Cardiac muscle cell (in vitro differentiated cells and primary cell): ENCODE measurements around the gene GGACT. TPM values are rescaled to one million over a fixed set of nuclear protein-coding genes. Genes with fewer than 3 reads are reported as not detected.

Experiments used
- DNase-seq, 2 donors: peaks; one replicate each; pipeline versions ENCODE4 v3.0.0 to v3.0.0-alpha.2; 2010 to 2017; ENCODE audit warnings: low read depth in 1 of 2, low spot score in 1 of 2
- H3K27ac ChIP-seq: fragments of 200-600 bp; sonication (generic); 2 replicates; pipeline ENCODE4 v1.5.1; 2016
- H3K27me3 ChIP-seq: fragments of 200-600 bp; sonication (generic); 2 replicates; pipeline ENCODE4 v1.6.0; 2016; ENCODE audit warnings: control low read depth
- H3K36me3 ChIP-seq: fragments of 200-600 bp; sonication (generic); 2 replicates; pipeline ENCODE4 v1.5.1; 2016; ENCODE audit warnings: control low read depth
- H3K4me1 ChIP-seq: fragments of 200-600 bp; sonication (generic); 2 replicates; pipeline ENCODE4 v1.8.1; 2017; ENCODE audit warnings: low read depth, mild to moderate bottlenecking, mixed run types
- H3K4me3 ChIP-seq: fragments of 200-600 bp; sonication (generic); 2 replicates; pipeline ENCODE4 v1.5.1; 2016; ENCODE audit warnings: mild to moderate bottlenecking
- H3K9me3 ChIP-seq: fragments of 200-600 bp; sonication (generic); 2 replicates; pipeline ENCODE4 v1.5.1; 2017; ENCODE audit warnings: low read depth, mild to moderate bottlenecking, control low read depth
- CTCF ChIP-seq: IDR thresholded peaks from 2 replicates; pipeline ENCODE4 v1.5.1; 2012; ENCODE audit warnings: low read depth, mild to moderate bottlenecking, low read length
- polyA plus RNA-seq: library from polyadenylated mRNA; unstranded; fragments of >200 nt; fragmentation: Nextera tagmentation; extraction: Ambion mirVana; gene quantifications from 2 replicates; pipeline ENCODE4 v1.2.1, GENCODE V29; 2016
- total RNA-seq: library from RNA; depleted of rRNA; stranded (reverse); fragments of >200 nt; gene quantifications from 2 replicates; pipeline ENCODE4 v1.2.3, GENCODE V29; 2016

GGACT gene
- total and polyA plus RNA-seq, 2 experiments from 2014 or later, result 4.4 to 8.3 TPM

- no peak overlapping the region for H3K4me3 ChIP-seq
- no peak for TF ChIP-seq CTCF
- peaks cover 3% of the 10 kb centered on the region for H3K9me3 ChIP-seq
- H3K4me1 ChIP-seq, result no peaks in the 10 kb centered on the region
- H3K27ac ChIP-seq, result no peak overlapping the region
- no peaks in the 10 kb centered on the region for H3K36me3 ChIP-seq
- no peaks in the 10 kb centered on the region for H3K27me3 ChIP-seq
- DNase-seq, result no peak
Observed at GRCh38 chr13:100541897-100542825, 46.4 kb downstream of the GGACT start.

GRCh38 chr13:100540621-100541020 lies 48.0 kb downstream of the GGACT start:
- no peaks in the 10 kb centered on the region for H3K4me1 ChIP-seq
- DNase-seq, result peak in 1 of 2 donors; percentile 49
- H3K4me3 ChIP-seq, result no peak overlapping the region
- no peak overlapping the region for H3K27ac ChIP-seq
- no peaks in the 10 kb centered on the region for H3K36me3 ChIP-seq
- peaks cover 3% of the 10 kb centered on the region for H3K9me3 ChIP-seq
- H3K27me3 ChIP-seq, result no peaks in the 10 kb centered on the region
- no peak for TF ChIP-seq CTCF

GRCh38 chr13:100537951-100538462 lies 50.6 kb downstream of the GGACT start:
- H3K4me3 ChIP-seq, result no peak overlapping the region
- H3K9me3 ChIP-seq, result peaks cover 3% of the 10 kb centered on the region
- H3K27ac ChIP-seq, result no peak overlapping the region
- TF ChIP-seq CTCF, result no peak
- H3K36me3 ChIP-seq, result no peaks in the 10 kb centered on the region
- no peaks in the 10 kb centered on the region for H3K27me3 ChIP-seq
- DNase-seq, result no peak
- no peaks in the 10 kb centered on the region for H3K4me1 ChIP-seq

GRCh38 chr13:100537486-100537885 lies 51.1 kb downstream of the GGACT start:
- no peaks in the 10 kb centered on the region for H3K27me3 ChIP-seq
- DNase-seq, result no peak
- no peak overlapping the region for H3K27ac ChIP-seq
- H3K36me3 ChIP-seq, result no peaks in the 10 kb centered on the region
- TF ChIP-seq CTCF, result no peak
- H3K4me3 ChIP-seq, result no peak overlapping the region
- H3K9me3 ChIP-seq, result peaks cover 3% of the 10 kb centered on the region
- no peaks in the 10 kb centered on the region for H3K4me1 ChIP-seq

- no peak for DNase-seq
- Histone ChIP-seq H3K27ac (no peak overlapping the region), H3K4me3 (no peak overlapping the region), H3K4me1 (no peaks in the 10 kb centered on the region), H3K27me3 (no peaks in the 10 kb centered on the region), H3K36me3 (no peaks in the 10 kb centered on the region), H3K9me3 (peaks cover 3% of the 10 kb centered on the region)
- no peak for TF ChIP-seq CTCF
Observed at GRCh38 chr13:100536643-100537180, 51.9 kb downstream of the GGACT start.
